T-helper 9 cell (primary cell): ENCODE data around the gene ASAP2.

Experiments used
- DNase-seq: peaks from one replicate; pipeline ENCODE4 v3.0.0-alpha.2; 2020

ASAP2 gene

GRCh38 chr2:9445089-9445488, 238.5 kb downstream of the ASAP2 start:
- no peak for DNase-seq

GRCh38 chr2:9451231-9451630, 244.6 kb downstream of the ASAP2 start:
- DNase-seq, result no peak
